Measurements from ENCODE around the gene SLC4A11.

SLC4A11 gene

DNA sequence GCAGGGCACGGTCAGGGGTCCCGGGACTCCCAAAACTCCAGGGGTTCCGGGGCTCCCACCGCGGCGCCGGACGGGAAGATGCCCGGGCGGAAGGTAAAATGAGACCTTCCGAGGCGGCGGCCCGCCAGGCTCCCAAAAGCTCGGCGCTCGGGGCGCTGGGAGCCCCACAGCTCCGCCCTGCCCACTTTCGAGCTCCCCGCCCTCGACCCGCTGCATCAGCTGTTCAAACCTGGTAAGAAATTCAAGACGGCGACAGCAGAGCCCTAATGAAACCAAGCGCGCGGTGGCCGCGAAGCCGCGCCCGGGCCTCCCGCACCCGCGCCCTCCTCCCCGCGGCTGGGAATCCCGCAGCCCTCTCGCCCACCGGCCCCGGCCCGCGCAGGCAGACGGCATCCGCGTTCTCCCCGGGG, 369 bp downstream of the SLC4A11 start:
- TF ChIP-seq CTCF (IDR thresholded peaks at IDR 0.05; ENCODE audit: low read depth, low read length): no peak
- Histone ChIP-seq H3K4me3 (ENCODE audit: low read depth, low read length) (peak overlapping the region; percentile 41), H3K9me3 (no peaks in the 10 kb centered on the region), H3K27me3 (peaks cover 49% of the 10 kb centered on the region), H3K4me1 (no peaks in the 10 kb centered on the region), H3K36me3 (no peaks in the 10 kb centered on the region)
- no peak for DNase-seq

- Histone ChIP-seq H3K27me3 (peaks cover 49% of the 10 kb centered on the region), H3K4me1 (no peaks in the 10 kb centered on the region), H3K36me3 (no peaks in the 10 kb centered on the region), H3K9me3 (no peaks in the 10 kb centered on the region), H3K4me3 (ENCODE audit: low read depth, low read length) (peak overlapping the region; percentile 41)
- no peak for TF ChIP-seq CTCF (IDR thresholded peaks at IDR 0.05; ENCODE audit: low read depth, low read length)
- no peak for DNase-seq
Measured at GRCh38 chr20:3237958-3238615, 903 bp downstream of the SLC4A11 start.

- Histone ChIP-seq H3K4me3 (ENCODE audit: low read depth, low read length) (no peak overlapping the region), H3K4me1 (no peaks in the 10 kb centered on the region), H3K36me3 (no peaks in the 10 kb centered on the region), H3K27me3 (peaks cover 49% of the 10 kb centered on the region), H3K9me3 (no peaks in the 10 kb centered on the region)
- DNase-seq: no peak
- TF ChIP-seq CTCF (IDR thresholded peaks at IDR 0.05; ENCODE audit: low read depth, low read length): no peak
Measured at GRCh38 chr20:3237011-3237957, 1.7 kb downstream of the SLC4A11 start.

DNA sequence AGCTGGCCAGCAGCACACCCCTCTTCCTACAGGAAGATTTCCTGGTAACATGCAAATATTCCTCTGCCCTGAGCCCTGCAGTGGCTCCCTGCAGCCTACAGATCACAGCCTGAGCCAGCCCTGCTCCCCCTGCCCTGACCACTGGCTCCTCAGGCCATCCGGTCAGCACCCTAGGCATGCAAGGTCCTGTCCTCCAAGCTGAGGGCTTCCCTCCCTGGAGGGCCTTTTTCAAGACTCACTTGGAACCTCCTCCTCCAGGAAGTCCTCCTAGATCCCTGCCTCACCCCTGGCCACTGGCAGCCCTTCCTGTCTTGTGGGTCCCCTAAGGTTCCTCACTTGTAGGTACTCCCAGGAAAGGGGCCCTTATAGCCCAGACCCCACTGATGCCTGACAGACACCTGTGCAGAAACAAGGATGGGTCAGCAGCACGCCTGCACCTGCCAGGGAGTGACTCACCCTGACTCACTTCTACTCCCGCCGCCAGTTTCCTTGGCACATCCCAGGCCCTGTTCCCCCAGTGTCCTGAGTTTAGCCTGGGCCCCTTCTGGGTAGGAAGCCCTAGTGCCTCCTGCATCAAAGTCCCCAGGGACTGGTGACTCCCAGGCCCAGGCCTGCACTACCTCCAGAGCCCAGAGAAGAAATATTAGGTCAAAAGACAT, 3.2 kb downstream of the SLC4A11 start:
- peaks cover 43% of the 10 kb centered on the region for H3K27me3 ChIP-seq
- no peaks in the 10 kb centered on the region for H3K36me3 ChIP-seq
- DNase-seq: no peak
- TF ChIP-seq CTCF (IDR thresholded peaks at IDR 0.05; ENCODE audit: low read depth, low read length): no peak
- no peaks in the 10 kb centered on the region for H3K4me1 ChIP-seq
- H3K4me3 ChIP-seq (ENCODE audit: low read depth, low read length): no peak overlapping the region
- no peaks in the 10 kb centered on the region for H3K9me3 ChIP-seq

DNA sequence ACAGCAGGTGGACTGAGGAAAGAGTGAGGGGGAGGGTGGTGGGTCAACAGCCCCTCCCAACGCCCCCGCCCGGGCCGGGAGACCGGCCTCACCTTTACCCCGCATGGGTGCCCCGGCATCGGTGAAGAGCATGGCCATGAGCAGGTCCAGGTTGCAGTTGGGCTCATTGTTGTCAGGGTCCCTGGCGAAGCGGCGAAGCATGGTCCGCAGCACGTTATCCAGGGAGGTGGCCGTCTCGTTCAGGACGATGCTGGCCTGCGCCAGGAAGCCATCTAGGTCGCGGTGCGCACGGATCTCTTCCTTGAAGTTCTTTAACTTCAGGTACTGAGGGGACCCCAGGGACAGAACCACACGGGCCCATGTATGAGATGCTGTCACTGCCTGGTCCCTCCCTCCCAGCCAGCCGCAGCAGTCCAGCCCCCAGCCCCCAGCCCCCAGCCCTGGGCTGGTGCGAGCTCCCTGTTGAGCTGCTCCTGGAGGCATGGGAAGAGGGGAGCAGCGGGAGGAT, 4.9 kb downstream of the SLC4A11 start:
- TF ChIP-seq CTCF (IDR thresholded peaks at IDR 0.05; ENCODE audit: low read depth, low read length): no peak
- no peak overlapping the region for H3K4me3 ChIP-seq (ENCODE audit: low read depth, low read length)
- H3K36me3 ChIP-seq: no peaks in the 10 kb centered on the region
- DNase-seq: no peak
- peaks cover 25% of the 10 kb centered on the region for H3K27me3 ChIP-seq
- no peaks in the 10 kb centered on the region for H3K4me1 ChIP-seq
- no peaks in the 10 kb centered on the region for H3K9me3 ChIP-seq

Data from BE2C (cell line).